Measurements from ENCODE around the gene HAUS7.

The HAUS7 gene

DNA sequence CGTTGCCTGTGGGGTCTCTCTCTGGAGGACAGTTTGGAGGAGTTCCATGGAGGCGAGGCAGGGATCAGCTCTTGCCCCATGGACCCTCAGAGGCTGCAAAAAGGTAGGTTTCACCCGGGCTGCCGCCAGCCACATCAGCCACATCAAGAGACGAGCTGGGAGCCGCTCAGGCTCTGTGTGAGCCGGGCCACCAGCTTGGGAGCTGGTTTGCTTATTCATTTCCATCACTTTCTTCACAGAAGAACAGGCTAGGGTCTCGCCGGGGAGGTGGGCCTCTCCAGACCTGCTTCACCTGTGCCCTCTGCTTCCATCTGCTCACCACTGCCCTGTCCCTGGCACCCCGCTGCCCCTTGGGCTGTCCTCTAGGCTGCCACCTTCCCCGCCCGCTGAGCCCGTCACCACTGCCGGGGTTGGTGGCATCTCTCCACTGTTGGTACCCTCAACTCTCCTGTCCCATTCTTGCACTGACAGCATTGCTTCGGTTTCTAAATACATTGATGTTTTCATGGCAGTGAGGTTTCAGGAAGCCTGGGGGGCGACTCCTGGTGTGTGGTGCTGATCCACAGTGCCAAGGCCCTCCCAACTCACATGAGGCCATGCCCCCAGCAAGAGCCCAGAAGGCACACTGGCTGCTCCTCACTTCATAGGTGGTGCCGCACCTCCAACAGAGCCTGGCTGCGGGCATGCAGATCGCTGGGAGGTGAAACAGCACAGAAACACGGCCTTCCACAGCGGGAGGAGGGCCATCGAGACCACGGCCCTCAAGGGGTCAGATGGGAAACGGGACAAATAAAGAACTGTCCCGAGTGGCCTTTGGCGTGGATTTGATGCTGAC, 20.0 kb downstream of the HAUS7 start:
- DNase-seq: no peak

DNA sequence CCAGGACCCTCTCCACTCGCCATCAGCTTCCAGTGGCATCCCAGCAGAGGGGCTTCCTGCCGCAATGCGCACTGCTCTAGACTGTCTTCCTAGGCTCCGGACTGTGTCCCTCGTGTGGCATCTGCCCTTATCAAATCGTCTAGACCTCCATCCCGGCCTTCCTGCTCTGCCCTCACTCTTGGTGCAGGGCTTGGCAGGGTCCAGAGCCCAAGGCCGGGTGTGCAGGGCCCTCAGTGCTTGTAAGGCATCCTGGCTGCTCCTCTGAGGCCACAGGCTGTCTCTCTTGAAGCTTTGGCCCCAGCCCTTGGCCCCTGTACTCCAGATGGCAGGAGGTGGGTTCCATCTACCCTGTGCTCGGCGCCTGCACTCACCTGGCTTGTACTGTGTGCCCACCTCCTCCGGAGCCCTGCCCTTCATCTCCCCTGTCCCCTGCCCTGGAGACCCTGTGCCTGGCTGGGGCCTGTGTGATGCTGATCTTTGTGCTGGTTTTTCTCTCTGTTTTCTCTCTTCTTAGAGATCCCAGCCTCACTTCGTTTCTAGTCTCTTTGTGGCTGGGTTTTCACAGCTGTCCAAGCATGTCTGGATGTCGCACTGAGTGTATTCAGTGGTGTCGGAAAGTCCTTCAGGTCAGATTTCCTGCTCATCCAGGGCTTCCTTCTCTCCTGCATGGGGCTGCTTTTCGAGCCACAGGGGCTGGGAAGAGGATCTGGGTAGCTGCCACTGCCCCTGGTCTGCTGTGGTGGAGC, 20.8 kb downstream of the HAUS7 start:
- DNase-seq: no peak

DNA sequence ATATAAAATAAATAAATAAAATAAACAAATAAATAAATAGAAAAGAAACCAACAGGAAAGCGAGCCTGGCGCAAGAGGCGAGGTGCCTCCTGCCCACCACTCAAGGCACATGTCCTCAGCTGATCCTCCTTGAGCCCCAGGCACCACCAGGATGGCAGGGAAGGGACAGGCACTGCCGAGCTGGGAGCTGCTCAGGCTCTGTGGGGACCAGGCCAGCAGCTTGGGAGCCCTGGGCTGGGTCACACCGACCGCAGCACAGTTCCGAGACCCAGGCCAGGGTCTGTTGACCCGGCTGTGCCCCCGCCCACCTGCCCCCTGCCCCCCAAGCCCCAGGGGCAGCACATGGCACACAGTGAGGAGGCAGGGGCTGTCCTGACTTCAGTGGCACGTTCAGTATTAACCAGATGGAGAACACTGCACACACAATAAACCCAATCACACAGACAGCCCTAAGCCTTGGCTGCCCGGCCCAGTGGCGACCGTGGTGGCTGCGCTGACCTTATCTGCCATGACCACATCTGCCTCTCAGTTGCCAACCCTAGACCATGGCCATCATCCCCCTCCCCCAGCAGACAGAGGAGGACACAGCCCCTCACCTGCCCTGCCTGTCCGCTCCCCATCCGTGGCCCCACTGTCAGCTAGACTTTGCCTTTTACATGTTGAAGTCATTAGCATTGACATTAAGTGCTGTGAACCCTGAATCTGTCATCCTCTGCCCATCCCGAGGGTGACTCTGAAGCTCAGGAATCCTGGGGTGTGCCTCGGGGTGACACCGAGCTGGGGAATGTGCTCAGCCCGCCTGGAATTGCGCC, 21.6 kb downstream of the HAUS7 start:
- no peak for DNase-seq

DNA sequence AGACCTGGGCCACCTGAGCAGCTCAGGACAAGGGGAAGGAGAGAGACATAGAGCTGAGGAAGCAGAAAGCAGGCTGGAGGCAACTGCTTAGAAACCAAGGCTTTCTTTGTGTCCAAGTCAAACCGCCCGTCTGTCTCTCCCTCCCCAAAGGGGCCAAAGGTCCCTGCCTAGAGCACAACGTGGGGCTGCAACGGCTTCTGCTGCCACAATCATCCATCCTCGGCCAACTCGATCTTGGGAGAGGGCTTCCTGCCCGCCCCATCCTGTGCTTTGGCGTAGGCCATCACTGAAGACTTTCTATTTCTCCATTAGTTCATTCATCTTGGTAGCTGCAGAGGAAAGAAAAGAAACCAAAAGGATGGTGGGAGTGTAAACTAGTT, 22.8 kb downstream of the HAUS7 start:
- no peak for DNase-seq

- DNase-seq: no peak
These were observed 23.3 kb downstream of the HAUS7 start for GRCh38 chrX:153446950-153447580.

DNA sequence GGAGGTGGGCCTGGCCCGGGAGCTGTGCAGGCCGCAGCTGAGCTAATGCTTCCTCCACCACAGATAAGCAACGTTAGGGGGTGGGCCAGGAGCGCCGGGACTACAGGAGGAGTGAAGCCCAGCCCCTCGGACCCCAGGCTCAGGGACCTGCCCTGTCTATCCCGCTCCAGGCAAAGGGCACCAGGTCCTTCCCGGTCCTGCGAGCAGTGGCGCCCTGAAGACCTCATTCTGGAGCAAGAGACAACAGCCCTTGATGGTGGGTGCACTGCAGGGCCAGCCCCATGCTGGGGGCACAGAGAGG, 23.8 kb downstream of the HAUS7 start:
- DNase-seq: no peak

DNA sequence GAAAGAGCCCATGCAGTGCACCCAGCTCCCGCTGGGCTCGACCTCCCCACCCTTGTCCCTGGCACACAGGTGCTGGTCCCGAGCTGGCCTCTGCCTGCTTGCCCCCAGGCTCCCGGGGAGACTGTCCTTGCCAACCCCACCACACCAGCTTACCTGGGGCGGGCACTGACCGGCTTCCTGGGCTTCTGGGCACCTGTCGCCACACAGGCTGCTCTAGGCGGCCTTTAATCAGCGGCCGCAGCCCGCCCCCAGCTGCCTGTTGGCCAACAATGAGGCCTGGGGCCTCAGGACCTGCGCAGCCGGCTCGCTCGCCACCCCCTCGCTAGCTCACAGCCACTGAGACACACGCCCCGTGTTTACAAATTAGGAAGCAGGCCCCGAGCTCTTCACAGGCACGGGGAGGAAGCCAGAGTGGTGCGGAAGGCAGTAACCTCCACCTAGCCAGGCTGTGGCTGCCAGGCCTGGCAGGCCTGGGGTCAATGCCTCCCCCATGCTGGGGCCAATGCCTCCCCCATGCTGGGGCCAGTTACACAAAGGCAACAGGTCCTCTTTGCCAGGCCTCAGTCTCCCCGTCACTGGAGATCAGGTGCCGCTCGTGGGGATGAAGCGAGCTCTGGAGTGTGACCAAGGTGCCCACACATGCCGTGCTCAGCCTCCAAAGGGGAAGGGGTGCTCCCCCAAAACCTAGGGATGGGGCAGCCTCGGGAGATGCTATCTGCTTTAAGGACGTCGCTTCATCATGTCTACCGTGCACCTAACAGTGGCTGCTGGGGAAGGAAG, 24.3 kb downstream of the HAUS7 start, which contains the start of gene TREX2:
TSS of gene TREX2 (minus strand) at position 201 of the 780 bp plus-strand sequence. CDS start 626 bp downstream, outside the sequence.
- DNase-seq: no peak

GRCh38 chrX:153445106-153445855, 25.1 kb downstream of the HAUS7 start:
- no peak for DNase-seq

DNA sequence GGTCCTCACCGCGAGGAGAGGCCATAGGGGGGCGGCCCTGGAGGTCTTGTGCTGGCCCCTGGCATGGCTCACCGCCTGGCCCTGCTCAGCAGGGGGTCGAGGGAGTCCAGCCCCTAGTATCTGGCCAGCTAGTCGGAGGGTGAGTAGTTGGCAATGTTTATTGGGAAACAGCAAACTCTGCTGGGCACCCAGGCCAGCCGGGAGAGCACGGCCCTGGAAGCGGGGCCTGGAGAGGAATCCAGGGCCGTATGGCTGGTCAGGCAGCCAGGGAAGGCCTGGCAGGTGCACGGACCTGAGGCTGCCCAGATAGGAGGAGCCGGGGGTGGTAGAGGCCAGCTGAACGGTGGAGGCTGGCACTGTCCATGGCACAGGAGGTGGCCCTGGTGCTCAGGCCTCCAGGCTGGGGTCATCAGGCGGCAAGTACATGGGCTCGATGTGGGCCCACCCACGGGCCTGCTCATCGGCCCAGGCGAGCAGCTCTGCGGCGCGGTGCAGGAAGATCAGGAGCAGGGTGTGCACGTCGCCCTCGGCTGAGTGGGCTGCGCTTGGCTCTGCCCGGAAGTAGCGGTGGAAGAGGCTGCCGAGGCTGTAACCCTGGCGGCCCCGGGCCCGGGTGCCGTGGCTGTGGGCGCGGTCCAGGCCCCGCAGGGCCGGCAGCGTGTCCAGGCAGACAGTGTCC, 25.9 kb downstream of the HAUS7 start:
- no peak for DNase-seq

- no peak for DNase-seq
These were observed 26.7 kb downstream of the HAUS7 start for GRCh38 chrX:153443476-153444332.

DNA sequence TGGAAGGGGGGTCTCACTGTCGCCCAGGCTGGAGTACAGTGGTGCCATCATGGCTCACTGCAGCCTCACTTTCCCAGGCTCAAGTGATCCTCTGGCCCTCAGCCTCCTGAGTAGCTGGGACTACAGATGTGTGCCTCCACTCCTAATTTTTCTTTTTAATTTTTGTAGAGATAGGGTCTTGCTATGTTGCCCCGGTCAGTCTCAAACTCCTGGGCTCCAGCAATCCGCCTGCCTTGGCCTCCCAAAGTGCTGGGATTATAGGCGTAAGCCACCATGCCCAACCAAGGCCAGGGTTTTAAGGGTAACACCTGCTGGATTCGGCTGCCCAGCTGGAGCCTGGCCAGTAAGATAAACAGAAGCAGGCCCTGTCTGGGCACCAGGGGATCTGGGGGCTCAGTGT, 27.9 kb downstream of the HAUS7 start:
- DNase-seq: no peak

DNA sequence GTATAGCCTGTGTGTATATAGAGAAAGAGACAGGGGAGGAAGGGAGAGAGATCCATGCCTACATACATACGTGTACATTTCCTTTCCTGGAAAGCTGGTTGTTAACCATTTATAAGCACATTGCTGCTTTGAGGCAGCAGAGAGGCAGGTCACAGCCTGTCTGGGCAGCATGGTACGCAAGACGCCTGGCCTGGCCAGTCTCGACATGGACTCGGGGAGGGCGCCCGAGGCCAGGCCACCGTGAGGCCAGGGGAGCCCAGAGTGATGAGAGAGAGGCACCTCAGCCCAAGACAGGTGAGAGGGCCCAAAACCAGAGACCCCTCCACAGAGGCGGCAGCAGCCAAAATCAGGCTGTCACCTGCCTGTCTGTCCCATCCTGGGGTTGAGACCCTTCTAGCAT, 28.4 kb downstream of the HAUS7 start:
- no peak for DNase-seq

DNA sequence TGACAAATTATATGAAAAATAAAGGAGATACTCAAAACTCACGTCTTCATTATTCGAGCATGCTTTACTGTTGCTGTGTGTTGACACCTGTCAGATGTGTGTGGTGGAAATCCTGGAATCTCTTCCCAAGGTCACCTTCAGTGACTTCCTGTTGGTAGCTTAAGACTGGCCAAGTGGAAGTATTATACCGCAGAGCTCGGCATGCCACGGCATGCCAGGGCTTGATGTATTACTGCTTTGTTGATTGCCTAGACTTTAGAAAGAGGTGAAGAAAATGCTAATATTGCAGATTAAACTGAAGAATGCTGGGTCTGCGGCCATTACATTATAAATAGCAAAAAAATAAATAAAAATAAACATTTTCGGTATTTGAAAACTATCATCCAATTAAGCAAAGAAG, 29.1 kb downstream of the HAUS7 start:
- DNase-seq: no peak

DNA sequence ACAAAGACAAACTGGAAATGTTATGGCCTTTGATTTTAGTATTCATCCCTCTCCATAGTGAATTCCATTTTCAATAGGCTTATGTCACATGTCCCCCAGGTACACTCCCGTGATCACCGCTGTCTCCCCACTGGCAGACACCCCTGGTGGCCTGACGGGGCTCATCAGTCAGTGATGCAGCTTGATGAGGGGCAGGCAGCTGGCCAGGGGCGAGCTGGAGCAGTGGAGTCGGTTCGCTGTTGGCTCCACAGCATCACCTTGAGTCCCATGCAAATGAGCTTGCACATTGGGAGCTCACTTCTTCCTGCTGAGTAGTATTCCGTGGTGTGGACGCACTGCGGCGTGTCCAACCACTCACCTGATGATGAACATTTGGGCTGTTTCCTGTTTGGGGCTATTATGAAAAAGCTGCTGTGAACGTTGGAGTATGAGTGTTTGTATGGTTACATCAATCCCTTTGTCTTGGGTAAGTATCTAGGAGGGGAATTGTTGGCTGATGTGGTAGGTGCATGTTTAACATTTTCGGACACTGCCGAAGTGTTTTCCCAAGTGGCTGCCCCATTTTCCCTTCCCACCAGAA, 29.7 kb downstream of the HAUS7 start:
- no peak for DNase-seq

- DNase-seq: no peak
These were observed 30.4 kb downstream of the HAUS7 start for GRCh38 chrX:153439977-153440376.

DNA sequence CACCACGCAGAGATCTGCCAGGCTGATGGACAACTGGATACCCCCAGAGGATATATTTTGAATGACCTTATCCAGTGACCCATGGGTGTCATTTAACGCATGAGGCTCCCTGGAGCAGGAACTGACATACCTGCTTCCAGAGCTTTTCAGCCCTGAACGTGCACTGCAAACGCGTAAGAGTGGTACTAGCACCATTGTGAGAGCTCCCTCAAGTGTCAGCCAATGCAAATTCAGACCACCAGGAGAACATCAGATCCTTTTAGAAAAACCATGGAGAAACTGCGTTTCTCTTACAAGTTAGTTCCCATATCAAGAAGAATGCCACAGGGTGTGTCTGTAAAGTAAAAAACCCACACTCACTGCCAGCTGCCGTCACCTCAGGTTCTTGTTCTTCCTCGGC, 31.8 kb downstream of the HAUS7 start:
- no peak for DNase-seq

GRCh38 chrX:153435845-153436244, 34.5 kb downstream of the HAUS7 start:
- DNase-seq: no peak

- no peak for DNase-seq
These were observed 35.6 kb downstream of the HAUS7 start for GRCh38 chrX:153434801-153435200.

DNA sequence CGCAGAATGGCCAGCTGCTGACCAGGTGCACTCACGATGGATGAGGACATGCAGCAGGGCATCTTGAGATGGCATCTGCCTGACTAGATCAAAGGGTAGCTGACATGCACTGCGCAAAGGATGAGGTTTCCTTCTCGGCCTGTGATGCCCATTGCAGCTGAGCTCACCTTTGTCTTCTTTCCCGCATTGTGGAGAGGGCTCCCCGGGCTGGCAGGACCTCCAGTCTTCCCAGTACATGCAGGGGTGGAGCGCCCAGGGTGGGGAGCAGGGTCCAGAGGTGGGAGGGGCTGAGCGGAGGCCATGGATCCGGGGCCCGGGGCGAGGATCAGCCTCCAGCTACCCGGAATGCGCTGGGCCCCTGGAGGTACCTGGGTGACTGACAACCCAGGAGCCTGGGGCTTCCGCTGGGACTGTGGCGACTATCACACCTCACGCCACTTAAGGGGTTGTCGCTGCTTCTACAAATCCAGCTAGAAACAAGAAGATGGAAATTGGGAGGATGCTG, 36.5 kb downstream of the HAUS7 start:
- DNase-seq: no peak

Data from 8988T (cell line).